Thyroid gland (tissue), 4 donors: ENCODE results near the gene XPO4. TPM values are rescaled to one million over a fixed set of nuclear protein-coding genes. Genes with fewer than 3 reads are reported as not detected.
A peak's percentile ranks its signal among the peaks of the same experiment; 100 is the strongest.

Experiments
- DNase-seq, 2 donors: peaks; one replicate each; pipeline ENCODE4 v3.0.0-alpha.2; 2019
- H3K27ac ChIP-seq, 3 donors: fragments of 200-600 bp; sonication (generic); 1 replicate in 2 of 3; 2 replicates in 1 of 3; pipeline ENCODE4 v1.5.1; 2016 to 2019; ENCODE audit warnings: mild to moderate bottlenecking in 1 of 3, moderate library complexity in 1 of 3
- H3K27me3 ChIP-seq: fragments of 200-600 bp; sonication (generic); one replicate; pipeline ENCODE4 v1.5.1; 2019
- H3K36me3 ChIP-seq, 2 donors: fragments of 200-600 bp; sonication (generic); one replicate each; pipeline ENCODE4 v1.5.1; 2016 to 2019
- H3K4me1 ChIP-seq, 2 donors: fragments of 200-600 bp; sonication (generic); one replicate each; pipeline ENCODE4 v1.5.1; 2017 to 2019
- H3K4me3 ChIP-seq, 3 donors: fragments of 200-600 bp; sonication (generic); replicated peaks in 1 of 3; 1 replicate in 2 of 3; 2 replicates in 1 of 3; pipeline ENCODE4 v1.5.1; 2016; ENCODE audit warnings: mild to moderate bottlenecking in 1 of 3
- H3K9me3 ChIP-seq: fragments of 200-600 bp; sonication (generic); one replicate; pipeline ENCODE4 v1.5.1; 2017
- CTCF ChIP-seq, 6 experiments: fragments of 200-600 bp in 3 of 6; fragments of 450-650 bp in 3 of 6; sonication (generic) in 3 of 6; IDR thresholded peaks; one replicate each; pipeline ENCODE4 v1.5.1; 2016 to 2019; ENCODE audit warnings: antibody characterized with exemption in 6 of 6, mild to moderate bottlenecking in 2 of 6, inconsistent platforms in 1 of 6, moderate library complexity in 1 of 6
- POLR2A ChIP-seq, 2 donors: fragments of 450-650 bp; IDR thresholded peaks; one replicate each; pipeline ENCODE4 v1.6.1; 2017; ENCODE audit warnings: antibody characterized with exemption in 2 of 2, mild to moderate bottlenecking in 2 of 2, moderate library complexity in 1 of 2
- WGBS, 2 donors: methylation state at CpG; one replicate each; pipeline ENCODE4 v1.1.5; 2017; 5-methylcytosine and 5-hydroxymethylcytosine counted together
- intact Hi-C: fragments of 100-400 bp; cut with DNase I; formaldehyde crosslinking; loops from one replicate; pipeline ENCODE4 v1.15.1; 2023
- total RNA-seq, 4 donors: library from RNA; depleted of rRNA; stranded (reverse); fragments of >200 nt; gene quantifications; one replicate each; pipeline ENCODE4 v1.2.3, GENCODE V29; 2016

The XPO4 gene
- total RNA-seq, 4 donors from 2014 or later, result 15.7 to 30.8 (median 29.1) TPM

GRCh38 chr13:20774746-20775145 lies 127.8 kb downstream of the XPO4 start:
- TF ChIP-seq CTCF (IDR thresholded peaks at IDR 0.05) (no peak), POLR2A (IDR thresholded peaks at IDR 0.05) (no peak)
- Histone ChIP-seq H3K27me3 (no peaks in the 10 kb centered on the region), H3K27ac (no peak overlapping the region), H3K4me1 (peaks cover 7 to 11% of the 10 kb centered on the region in 2 donors), H3K36me3 (no peaks in the 10 kb centered on the region), H3K9me3 (no peaks in the 10 kb centered on the region), H3K4me3 (no peak overlapping the region)
- 90 to 92% methylated on average over 1 of the region's 1 CpG for WGBS, 2 donors
- intact Hi-C loops, result loop anchor here (5.0 kb wide), 1 partner anchor 57 kb away; no protein-coding TSS in a partner anchor
- DNase-seq, result no peak

- H3K9me3 ChIP-seq, result no peaks in the 10 kb centered on the region
- 0 to 1% methylated on average over 26 to 60 of the region's 72 CpGs for WGBS, 2 donors
- peak within 1 kb of the TSS; percentile 70 to 90 (median 71) for H3K4me3 ChIP-seq
- no peaks in the 10 kb centered on the region for H3K27me3 ChIP-seq
- TF ChIP-seq CTCF (IDR thresholded peaks at IDR 0.05), result no peak
- peak in 1 of 2 donors; percentile 83 for TF ChIP-seq POLR2A (IDR thresholded peaks at IDR 0.05)
- H3K4me1 ChIP-seq, result peaks cover 7 to 11% of the 10 kb centered on the region in 2 donors
- peak; percentile 90 to 94 for DNase-seq
- H3K36me3 ChIP-seq, result no peaks in the 10 kb centered on the region
- H3K27ac ChIP-seq, result peak within 1 kb of the TSS; percentile 63 to 91 (median 76)
- intact Hi-C loops, result loop anchor here (5.0 kb wide), 1 partner anchor 56 kb away; no protein-coding TSS in a partner anchor
These were observed 129.1 kb downstream of the XPO4 start, which contains the start of gene EEF1AKMT1 for GRCh38 chr13:20773194-20774080. TSS of gene EEF1AKMT1 (minus strand) at chr13:20773961. CDS start at chr13:20757598, 16,363 bp downstream.

- intact Hi-C loops, result loop anchor here (5.0 kb wide), 1 partner anchor 55 kb away; no protein-coding TSS in a partner anchor
- no peak overlapping the region for H3K27ac ChIP-seq
- H3K36me3 ChIP-seq, result no peaks in the 10 kb centered on the region
- WGBS, 2 donors, result 90 to 93% methylated on average over 10 of the region's 10 CpGs
- no peaks in the 10 kb centered on the region for H3K27me3 ChIP-seq
- DNase-seq, result no peak
- H3K4me3 ChIP-seq, result peak overlapping the region in 1 of 3 donors; percentile 70
- TF ChIP-seq POLR2A (IDR thresholded peaks at IDR 0.05) (no peak), CTCF (IDR thresholded peaks at IDR 0.05) (no peak)
- peaks cover 7 to 11% of the 10 kb centered on the region in 2 donors for H3K4me1 ChIP-seq
- H3K9me3 ChIP-seq, result no peaks in the 10 kb centered on the region
These were observed 130.0 kb downstream of the XPO4 start for GRCh38 chr13:20772401-20773131.

GRCh38 chr13:20769834-20770233 lies 132.7 kb downstream of the XPO4 start:
- H3K4me3 ChIP-seq, result no peak overlapping the region
- WGBS, 2 donors, result 94 to 97% methylated on average over 1 of the region's 1 CpG
- intact Hi-C loops, result loop anchor here (5.0 kb wide), 1 partner anchor 53 kb away; no protein-coding TSS in a partner anchor

More at GRCh38 chr13:20769834-20770233, 132.7 kb downstream of the XPO4 start:
- H3K27ac ChIP-seq, result no peak overlapping the region
- H3K4me1 ChIP-seq, result peaks cover 7 to 11% of the 10 kb centered on the region in 2 donors
- no peaks in the 10 kb centered on the region for H3K36me3 ChIP-seq
- TF ChIP-seq CTCF (IDR thresholded peaks at IDR 0.05) (no peak), POLR2A (IDR thresholded peaks at IDR 0.05) (no peak)
- H3K9me3 ChIP-seq, result no peaks in the 10 kb centered on the region
- H3K27me3 ChIP-seq, result no peaks in the 10 kb centered on the region
- DNase-seq, result no peak
